ENCODE data around the gene PAN3. TPM values are rescaled to one million over a fixed set of nuclear protein-coding genes. Genes with fewer than 3 reads are reported as not detected.

Gene PAN3
- total RNA-seq, 1 donor from 2014 or later, result 34.5 TPM

- Histone ChIP-seq H3K27me3 (no peaks in the 10 kb centered on the region), H3K4me3 (no peak overlapping the region), H3K9me3 (no peaks in the 10 kb centered on the region), H3K27ac (no peak overlapping the region), H3K36me3 (no peaks in the 10 kb centered on the region), H3K4me1 (no peaks in the 10 kb centered on the region)
- TF ChIP-seq CTCF (IDR thresholded peaks at IDR 0.05), result no peak
- intact Hi-C loops (cut with DNase I), result no loop called here
- DNase-seq (ENCODE audit: low spot score in 2 of 2), result no peak
Observed at GRCh38 chr13:28231642-28232041, 93.3 kb downstream of the PAN3 start.

- DNase-seq (ENCODE audit: low spot score in 2 of 2), result no peak
- intact Hi-C loops (cut with DNase I), result no loop called here
- no peaks in the 10 kb centered on the region for H3K9me3 ChIP-seq
- no peaks in the 10 kb centered on the region for H3K27me3 ChIP-seq
- H3K4me1 ChIP-seq, result no peaks in the 10 kb centered on the region
- no peak for TF ChIP-seq CTCF (IDR thresholded peaks at IDR 0.05)
- H3K4me3 ChIP-seq, result no peak overlapping the region
- H3K36me3 ChIP-seq, result no peaks in the 10 kb centered on the region
- H3K27ac ChIP-seq, result no peak overlapping the region
Observed at GRCh38 chr13:28237944-28238343, 99.6 kb downstream of the PAN3 start.

- DNase-seq (ENCODE audit: low spot score in 2 of 2), result no peak
- no peaks in the 10 kb centered on the region for H3K27me3 ChIP-seq
- no peak for TF ChIP-seq CTCF (IDR thresholded peaks at IDR 0.05)
- intact Hi-C loops (cut with DNase I), result no loop called here
- H3K9me3 ChIP-seq, result no peaks in the 10 kb centered on the region
- no peak overlapping the region for H3K27ac ChIP-seq
- no peaks in the 10 kb centered on the region for H3K36me3 ChIP-seq
- no peak overlapping the region for H3K4me3 ChIP-seq
- no peaks in the 10 kb centered on the region for H3K4me1 ChIP-seq
Observed at GRCh38 chr13:28239374-28239773, 101.0 kb downstream of the PAN3 start.

GRCh38 chr13:28245465-28245864 lies 107.1 kb downstream of the PAN3 start:
- Histone ChIP-seq H3K36me3 (no peaks in the 10 kb centered on the region), H3K27me3 (no peaks in the 10 kb centered on the region), H3K27ac (no peak overlapping the region), H3K4me3 (no peak overlapping the region), H3K9me3 (peaks cover 0 to 7% of the 10 kb centered on the region in 2 donors), H3K4me1 (no peaks in the 10 kb centered on the region)
- no peak for TF ChIP-seq CTCF (IDR thresholded peaks at IDR 0.05)
- DNase-seq (ENCODE audit: low spot score in 2 of 2), result no peak
- intact Hi-C loops (cut with DNase I), result no loop called here

GRCh38 chr13:28246891-28247290 lies 108.5 kb downstream of the PAN3 start:
- Histone ChIP-seq H3K36me3 (no peaks in the 10 kb centered on the region), H3K27me3 (no peaks in the 10 kb centered on the region), H3K4me1 (no peaks in the 10 kb centered on the region), H3K27ac (no peak overlapping the region), H3K9me3 (peaks cover 0 to 7% of the 10 kb centered on the region in 2 donors), H3K4me3 (no peak overlapping the region)
- intact Hi-C loops (cut with DNase I), result no loop called here
- no peak for DNase-seq (ENCODE audit: low spot score in 2 of 2)
- no peak for TF ChIP-seq CTCF (IDR thresholded peaks at IDR 0.05)

GRCh38 chr13:28248080-28248479 lies 109.7 kb downstream of the PAN3 start:
- H3K4me1 ChIP-seq, result no peaks in the 10 kb centered on the region
- H3K9me3 ChIP-seq, result peaks cover 0 to 7% of the 10 kb centered on the region in 2 donors
- intact Hi-C loops (cut with DNase I), result no loop called here
- no peak overlapping the region for H3K27ac ChIP-seq
- H3K27me3 ChIP-seq, result no peaks in the 10 kb centered on the region
- no peak overlapping the region for H3K4me3 ChIP-seq
- DNase-seq (ENCODE audit: low spot score in 2 of 2), result no peak
- TF ChIP-seq CTCF (IDR thresholded peaks at IDR 0.05), result no peak
- no peaks in the 10 kb centered on the region for H3K36me3 ChIP-seq
